RKO (cell line): Measurements from ENCODE around the gene ERBIN.
"Not testable (repeated sequence)": the region's sequence is repeated elsewhere in the genome, so short reads cannot be mapped to it uniquely, and the experiment has no call there.

ENCODE experiments used
- DNase-seq: peaks from one replicate; pipeline ENCODE4 v3.0.0-alpha.2; 2016; ENCODE audit warnings: low spot score

ERBIN gene

GRCh38 chr5:66004216-66004615 is 77.8 kb downstream of the ERBIN start:
- DNase-seq = no peak

- DNase-seq = no peak
Measured at GRCh38 chr5:66009277-66009676, 82.9 kb downstream of the ERBIN start.

GRCh38 chr5:66010476-66010875 is 84.1 kb downstream of the ERBIN start:
- DNase-seq = peak; percentile 8

GRCh38 chr5:66012271-66012670 is 85.9 kb downstream of the ERBIN start:
- no peak for DNase-seq

- DNase-seq = no peak
Measured at GRCh38 chr5:66013397-66013796, 87.0 kb downstream of the ERBIN start.

GRCh38 chr5:66013906-66014305 is 87.5 kb downstream of the ERBIN start:
- DNase-seq = no peak

- no peak for DNase-seq
Measured at GRCh38 chr5:66015196-66015960, 89.0 kb downstream of the ERBIN start.

GRCh38 chr5:66021585-66021984 is 95.2 kb downstream of the ERBIN start:
- no peak for DNase-seq

- no peak for DNase-seq
Measured at GRCh38 chr5:66039296-66039695, 112.9 kb downstream of the ERBIN start.

- DNase-seq = no peak
Measured at GRCh38 chr5:66039701-66040100, 113.3 kb downstream of the ERBIN start.

- DNase-seq = no peak
Measured at GRCh38 chr5:66041627-66042026, 115.3 kb downstream of the ERBIN start.

GRCh38 chr5:66057239-66057638 is 130.9 kb downstream of the ERBIN start:
- no peak for DNase-seq

- DNase-seq = not testable (repeated sequence)
Measured at GRCh38 chr5:66061320-66061719, 134.9 kb downstream of the ERBIN start.

- not testable (repeated sequence) for DNase-seq
Measured at GRCh38 chr5:66063061-66063460, 136.7 kb downstream of the ERBIN start.

- no peak for DNase-seq
Measured at GRCh38 chr5:66066826-66067225, 140.5 kb downstream of the ERBIN start.

- DNase-seq = no peak
Measured at GRCh38 chr5:66072031-66072430, 145.7 kb downstream of the ERBIN start.

GRCh38 chr5:66074901-66075300 is 148.5 kb downstream of the ERBIN start:
- no peak for DNase-seq

- no peak for DNase-seq
Measured at GRCh38 chr5:66080664-66081063, 154.3 kb downstream of the ERBIN start.

- DNase-seq = no peak
Measured at GRCh38 chr5:66089384-66089783, 163.0 kb downstream of the ERBIN start.

GRCh38 chr5:66100851-66101250 is 174.5 kb downstream of the ERBIN start:
- DNase-seq = no peak

- peak; percentile 84 for DNase-seq
Measured at GRCh38 chr5:66113160-66113559, 186.8 kb downstream of the ERBIN start.

GRCh38 chr5:66118304-66118703 is 191.9 kb downstream of the ERBIN start:
- DNase-seq = no peak

GRCh38 chr5:66122379-66123034 is 196.1 kb downstream of the ERBIN start:
- peak; percentile 60 for DNase-seq

- DNase-seq = no peak
Measured at GRCh38 chr5:66129144-66129543, 202.8 kb downstream of the ERBIN start.
